ENCODE measurements around the gene RASGRF2. TPM values are rescaled to one million over a fixed set of nuclear protein-coding genes. Genes with fewer than 3 reads are reported as not detected.

RASGRF2 gene
- total RNA-seq, 2 experiments from 2014 or later: 9.2 to 10.8 TPM

- DNase-seq: no peak
- Mint-ChIP-seq H3K27me3 (ENCODE audit: low read depth) (no peaks in the 10 kb centered on the region), H3K9me3 (no peaks in the 10 kb centered on the region), H3K4me1 (ENCODE audit: low read depth) (peaks cover 31% of the 10 kb centered on the region), H3K27ac (no peak overlapping the region), H3K36me3 (ENCODE audit: low read depth) (no peaks in the 10 kb centered on the region), H3K4me3 (no peak overlapping the region)
- intact Hi-C loops (cut with micrococcal nuclease): no loop called here
- CTCF ChIA-PET: interaction anchor here (0.6 to 1.3 kb wide), 6 partner anchors 22 to 353 kb away, joined by 3 to 6 read pairs (median 4); no protein-coding TSS in a partner anchor
Measured at GRCh38 chr5:80957031-80957761, 3.0 kb upstream of the RASGRF2 start.

GRCh38 chr5:80958616-80959015, 1.5 kb upstream of the RASGRF2 start:
- DNase-seq: no peak
- CTCF ChIA-PET: interaction anchor here (1.2 to 1.5 kb wide), 2 partner anchors 20 to 149 kb away, joined by 3 to 6 read pairs; no protein-coding TSS in a partner anchor
- Mint-ChIP-seq H3K27ac (peak overlapping the region; percentile 21), H3K4me1 (ENCODE audit: low read depth) (peaks cover 42% of the 10 kb centered on the region), H3K27me3 (ENCODE audit: low read depth) (no peaks in the 10 kb centered on the region), H3K9me3 (no peaks in the 10 kb centered on the region), H3K4me3 (no peak overlapping the region), H3K36me3 (ENCODE audit: low read depth) (no peaks in the 10 kb centered on the region)
- intact Hi-C loops (cut with micrococcal nuclease): loop anchor here (1.0 kb wide), 1 partner anchor 203 kb away; no protein-coding TSS in a partner anchor

- Mint-ChIP-seq H3K27me3 (ENCODE audit: low read depth) (no peaks in the 10 kb centered on the region), H3K27ac (no peak overlapping the region), H3K36me3 (ENCODE audit: low read depth) (no peaks in the 10 kb centered on the region), H3K4me3 (peak overlapping the region; percentile 70), H3K9me3 (no peaks in the 10 kb centered on the region), H3K4me1 (ENCODE audit: low read depth) (peaks cover 45% of the 10 kb centered on the region)
- CTCF ChIA-PET: interaction anchor here (1.2 to 1.5 kb wide), 2 partner anchors 19 to 149 kb away, joined by 3 to 6 read pairs; no protein-coding TSS in a partner anchor
- DNase-seq: no peak
- intact Hi-C loops (cut with micrococcal nuclease): no loop called here
Measured at GRCh38 chr5:80959138-80959537, 1.0 kb upstream of the RASGRF2 start.

- CTCF ChIA-PET: interaction anchor here (0.6 to 1.7 kb wide), 5 partner anchors 43 to 147 kb away, joined by 3 to 12 read pairs (median 3); no protein-coding TSS in a partner anchor
- Mint-ChIP-seq H3K4me1 (ENCODE audit: low read depth) (peaks cover 59% of the 10 kb centered on the region), H3K4me3 (peak overlapping the region; percentile 80), H3K27me3 (ENCODE audit: low read depth) (no peaks in the 10 kb centered on the region), H3K27ac (peak overlapping the region; percentile 61), H3K9me3 (no peaks in the 10 kb centered on the region), H3K36me3 (ENCODE audit: low read depth) (no peaks in the 10 kb centered on the region)
- intact Hi-C loops (cut with micrococcal nuclease): loop anchor here (1.0 to 5.0 kb wide), 7 partner anchors 94 to 472 kb away; partner anchors contain the start of gene FAM151B
- DNase-seq: peak; percentile 49
Measured at GRCh38 chr5:80960531-80961375, 590 bp downstream of the RASGRF2 start.

- CTCF ChIA-PET: interaction anchor here (0.6 to 1.7 kb wide), 5 partner anchors 46 to 147 kb away, joined by 3 to 12 read pairs (median 4); no protein-coding TSS in a partner anchor
- H3K4me3 Mint-ChIP-seq: peak overlapping the region; percentile 80
- H3K36me3 Mint-ChIP-seq (ENCODE audit: low read depth): no peaks in the 10 kb centered on the region
- H3K9me3 Mint-ChIP-seq: no peaks in the 10 kb centered on the region
- intact Hi-C loops (cut with micrococcal nuclease): loop anchor here (1.0 to 5.0 kb wide), 10 partner anchors 11 to 473 kb away; partner anchors contain the start of genes FAM151B and ZCCHC9
- H3K27ac Mint-ChIP-seq: peak overlapping the region; percentile 61
- peak; percentile 76 for DNase-seq
- peaks cover 63% of the 10 kb centered on the region for H3K4me1 Mint-ChIP-seq (ENCODE audit: low read depth)
- H3K27me3 Mint-ChIP-seq (ENCODE audit: low read depth): no peaks in the 10 kb centered on the region
Measured at GRCh38 chr5:80961376-80962281, 1.5 kb downstream of the RASGRF2 start.

GRCh38 chr5:80962630-80963520, 2.7 kb downstream of the RASGRF2 start:
- Mint-ChIP-seq H3K27ac (no peak overlapping the region), H3K4me3 (peak overlapping the region; percentile 55), H3K9me3 (no peaks in the 10 kb centered on the region), H3K4me1 (ENCODE audit: low read depth) (peaks cover 67% of the 10 kb centered on the region), H3K36me3 (ENCODE audit: low read depth) (no peaks in the 10 kb centered on the region), H3K27me3 (ENCODE audit: low read depth) (no peaks in the 10 kb centered on the region)
- CTCF ChIA-PET: interaction anchor here (0.6 to 2.3 kb wide), 3 partner anchors 44 to 145 kb away, joined by 3 to 10 read pairs (median 7); no protein-coding TSS in a partner anchor
- no peak for DNase-seq
- intact Hi-C loops (cut with micrococcal nuclease): loop anchor here (1.0 to 5.0 kb wide), 5 partner anchors 9 to 338 kb away; partner anchors contain the start of gene ZCCHC9

- Mint-ChIP-seq H3K4me3 (no peak overlapping the region), H3K36me3 (ENCODE audit: low read depth) (no peaks in the 10 kb centered on the region), H3K9me3 (no peaks in the 10 kb centered on the region), H3K4me1 (ENCODE audit: low read depth) (peaks cover 67% of the 10 kb centered on the region), H3K27ac (no peak overlapping the region), H3K27me3 (ENCODE audit: low read depth) (no peaks in the 10 kb centered on the region)
- intact Hi-C loops (cut with micrococcal nuclease): loop anchor here (5.0 kb wide), 1 partner anchor 251 kb away; no protein-coding TSS in a partner anchor
- DNase-seq: no peak
- CTCF ChIA-PET: interaction anchor here (0.6 to 2.3 kb wide), 3 partner anchors 44 to 145 kb away, joined by 3 to 10 read pairs (median 7); no protein-coding TSS in a partner anchor
Measured at GRCh38 chr5:80963521-80963895, 3.3 kb downstream of the RASGRF2 start.

GRCh38 chr5:80963966-80964481, 3.9 kb downstream of the RASGRF2 start:
- no peak overlapping the region for H3K27ac Mint-ChIP-seq
- peaks cover 63% of the 10 kb centered on the region for H3K4me1 Mint-ChIP-seq (ENCODE audit: low read depth)

GRCh38 chr5:80964491-80964890, 4.3 kb downstream of the RASGRF2 start:
- Mint-ChIP-seq H3K27me3 (ENCODE audit: low read depth) (no peaks in the 10 kb centered on the region), H3K36me3 (ENCODE audit: low read depth) (no peaks in the 10 kb centered on the region), H3K27ac (no peak overlapping the region), H3K4me3 (peak overlapping the region; percentile 28), H3K4me1 (ENCODE audit: low read depth) (peaks cover 58% of the 10 kb centered on the region), H3K9me3 (no peaks in the 10 kb centered on the region)
- intact Hi-C loops (cut with micrococcal nuclease): loop anchor here (5.0 kb wide), 1 partner anchor 252 kb away; no protein-coding TSS in a partner anchor
- DNase-seq: no peak
- CTCF ChIA-PET: interaction anchor here (2.0 to 2.3 kb wide), 2 partner anchors 43 to 144 kb away, joined by 7 to 10 read pairs; no protein-coding TSS in a partner anchor

More at GRCh38 chr5:80963966-80964481, 3.9 kb downstream of the RASGRF2 start:
- Mint-ChIP-seq H3K9me3 (no peaks in the 10 kb centered on the region), H3K36me3 (ENCODE audit: low read depth) (no peaks in the 10 kb centered on the region), H3K27me3 (ENCODE audit: low read depth) (no peaks in the 10 kb centered on the region), H3K4me3 (peak overlapping the region; percentile 28)
- DNase-seq: no peak
- CTCF ChIA-PET: interaction anchor here (0.6 to 2.3 kb wide), 3 partner anchors 43 to 144 kb away, joined by 3 to 10 read pairs (median 7); no protein-coding TSS in a partner anchor
- intact Hi-C loops (cut with micrococcal nuclease): loop anchor here (5.0 kb wide), 1 partner anchor 252 kb away; no protein-coding TSS in a partner anchor

- intact Hi-C loops (cut with micrococcal nuclease): loop anchor here (5.0 kb wide), 1 partner anchor 253 kb away; no protein-coding TSS in a partner anchor
- CTCF ChIA-PET: interaction anchor here (2.0 to 2.3 kb wide), 2 partner anchors 42 to 143 kb away, joined by 7 to 10 read pairs; no protein-coding TSS in a partner anchor
- H3K27ac Mint-ChIP-seq: peak overlapping the region; percentile 4
- peak; percentile 32 for DNase-seq
- no peaks in the 10 kb centered on the region for H3K36me3 Mint-ChIP-seq (ENCODE audit: low read depth)
- H3K4me1 Mint-ChIP-seq (ENCODE audit: low read depth): peaks cover 55% of the 10 kb centered on the region
- no peaks in the 10 kb centered on the region for H3K27me3 Mint-ChIP-seq (ENCODE audit: low read depth)
- no peaks in the 10 kb centered on the region for H3K9me3 Mint-ChIP-seq
- H3K4me3 Mint-ChIP-seq: peak overlapping the region; percentile 26
Measured at GRCh38 chr5:80964919-80965318, 4.8 kb downstream of the RASGRF2 start.

All from activated naive CD4-positive, alpha-beta T cell treated with anti-CD3 and anti-CD28 coated beads for 36 hours (primary cell).